ENCODE results near the gene SLC38A10. TPM values are rescaled to one million over a fixed set of nuclear protein-coding genes. Genes with fewer than 3 reads are reported as not detected.

Gene SLC38A10
- total RNA-seq, 4 donors from 2014 or later: 126 to 206 (median 169) TPM

DNA sequence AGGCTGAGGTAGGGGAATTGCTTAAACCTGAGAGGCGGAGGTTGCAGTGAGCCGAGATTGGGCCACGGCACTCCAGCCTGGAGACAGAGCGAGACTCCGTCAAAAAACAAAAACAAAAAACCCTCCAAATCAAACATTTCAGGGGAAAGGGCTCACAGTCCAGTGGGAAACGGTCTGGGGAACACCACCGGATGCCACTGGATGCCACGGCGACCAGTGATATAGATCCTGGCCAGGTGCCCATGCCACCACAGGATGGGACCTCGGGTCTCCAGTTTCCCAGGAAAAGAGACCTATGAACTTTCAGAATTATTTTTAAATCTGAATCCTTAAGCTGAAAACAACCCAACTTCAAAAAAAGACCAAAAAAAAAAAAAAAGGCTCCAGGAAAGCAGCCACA is 84.6 kb downstream of the SLC38A10 start:
- H3K9me3 ChIP-seq: no peaks in the 10 kb centered on the region
- H3K4me1 ChIP-seq: no peaks in the 10 kb centered on the region
- no peaks in the 10 kb centered on the region for H3K27me3 ChIP-seq
- TF ChIP-seq, protein P1, sequence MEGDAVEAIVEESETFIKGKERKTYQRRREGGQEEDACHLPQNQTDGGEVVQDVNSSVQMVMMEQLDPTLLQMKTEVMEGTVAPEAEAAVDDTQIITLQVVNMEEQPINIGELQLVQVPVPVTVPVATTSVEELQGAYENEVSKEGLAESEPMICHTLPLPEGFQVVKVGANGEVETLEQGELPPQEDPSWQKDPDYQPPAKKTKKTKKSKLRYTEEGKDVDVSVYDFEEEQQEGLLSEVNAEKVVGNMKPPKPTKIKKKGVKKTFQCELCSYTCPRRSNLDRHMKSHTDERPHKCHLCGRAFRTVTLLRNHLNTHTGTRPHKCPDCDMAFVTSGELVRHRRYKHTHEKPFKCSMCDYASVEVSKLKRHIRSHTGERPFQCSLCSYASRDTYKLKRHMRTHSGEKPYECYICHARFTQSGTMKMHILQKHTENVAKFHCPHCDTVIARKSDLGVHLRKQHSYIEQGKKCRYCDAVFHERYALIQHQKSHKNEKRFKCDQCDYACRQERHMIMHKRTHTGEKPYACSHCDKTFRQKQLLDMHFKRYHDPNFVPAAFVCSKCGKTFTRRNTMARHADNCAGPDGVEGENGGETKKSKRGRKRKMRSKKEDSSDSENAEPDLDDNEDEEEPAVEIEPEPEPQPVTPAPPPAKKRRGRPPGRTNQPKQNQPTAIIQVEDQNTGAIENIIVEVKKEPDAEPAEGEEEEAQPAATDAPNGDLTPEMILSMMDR (IDR thresholded peaks at IDR 0.05): no peak
- no peak for TF ChIP-seq POLR2A (IDR thresholded peaks at IDR 0.05)
- DNase-seq: no peak
- no peak overlapping the region for H3K27ac ChIP-seq
- H3K36me3 ChIP-seq: no peaks in the 10 kb centered on the region
- H3K4me3 ChIP-seq: no peak overlapping the region

DNA sequence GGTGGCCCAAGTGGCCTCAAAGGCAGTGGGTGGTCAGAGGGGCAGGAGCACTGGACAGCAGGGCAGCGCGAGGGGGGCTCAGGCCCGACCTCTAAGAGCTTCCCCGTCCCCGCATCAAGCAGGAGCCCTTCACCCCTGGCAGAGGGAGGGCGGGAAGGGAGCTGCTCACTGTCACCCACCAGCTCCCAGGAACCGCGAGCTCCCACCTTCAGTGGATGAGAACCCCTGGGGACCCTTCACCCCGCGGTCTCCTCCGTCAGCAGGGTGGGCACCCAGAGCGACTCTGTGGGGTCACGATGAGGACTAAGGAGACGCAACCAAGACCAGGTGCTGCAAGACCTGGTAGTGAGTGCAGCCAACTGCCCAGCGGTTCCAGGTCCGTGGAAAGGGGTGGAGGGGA is 86.0 kb downstream of the SLC38A10 start:
- no peak overlapping the region for H3K27ac ChIP-seq
- H3K4me3 ChIP-seq: no peak overlapping the region
- H3K4me1 ChIP-seq: no peaks in the 10 kb centered on the region
- H3K9me3 ChIP-seq: no peaks in the 10 kb centered on the region
- no peak for TF ChIP-seq POLR2A (IDR thresholded peaks at IDR 0.05)
- TF ChIP-seq, protein P1 (IDR thresholded peaks at IDR 0.05): no peak
- no peaks in the 10 kb centered on the region for H3K36me3 ChIP-seq
- no peak for DNase-seq
- H3K27me3 ChIP-seq: no peaks in the 10 kb centered on the region

DNA sequence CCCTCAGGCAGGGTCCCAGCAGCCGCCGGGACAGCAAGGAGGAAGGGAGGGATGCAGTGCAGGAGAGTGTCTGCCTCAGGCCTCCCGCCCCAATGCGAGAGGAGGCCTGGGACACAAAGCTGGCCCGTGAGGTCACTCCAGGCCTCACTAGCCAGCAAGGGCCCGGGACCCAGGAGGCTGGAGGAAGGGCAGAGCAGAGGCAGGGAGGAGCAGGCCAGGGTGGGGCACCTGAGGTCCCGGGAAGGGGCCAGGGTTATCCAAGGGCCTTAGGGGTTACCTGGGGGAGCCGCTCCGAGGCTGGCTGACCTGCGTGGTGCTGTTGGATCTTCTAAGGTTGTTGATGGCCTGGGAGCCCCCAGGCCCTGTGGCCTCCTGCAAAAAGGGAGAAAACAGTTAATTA is 86.5 kb downstream of the SLC38A10 start:
- Histone ChIP-seq H3K36me3 (no peaks in the 10 kb centered on the region), H3K4me3 (no peak overlapping the region), H3K4me1 (no peaks in the 10 kb centered on the region), H3K27me3 (no peaks in the 10 kb centered on the region), H3K9me3 (no peaks in the 10 kb centered on the region), H3K27ac (no peak overlapping the region)
- TF ChIP-seq POLR2A (IDR thresholded peaks at IDR 0.05): no peak
- TF ChIP-seq, protein P1 (IDR thresholded peaks at IDR 0.05): no peak
- no peak for DNase-seq

DNA sequence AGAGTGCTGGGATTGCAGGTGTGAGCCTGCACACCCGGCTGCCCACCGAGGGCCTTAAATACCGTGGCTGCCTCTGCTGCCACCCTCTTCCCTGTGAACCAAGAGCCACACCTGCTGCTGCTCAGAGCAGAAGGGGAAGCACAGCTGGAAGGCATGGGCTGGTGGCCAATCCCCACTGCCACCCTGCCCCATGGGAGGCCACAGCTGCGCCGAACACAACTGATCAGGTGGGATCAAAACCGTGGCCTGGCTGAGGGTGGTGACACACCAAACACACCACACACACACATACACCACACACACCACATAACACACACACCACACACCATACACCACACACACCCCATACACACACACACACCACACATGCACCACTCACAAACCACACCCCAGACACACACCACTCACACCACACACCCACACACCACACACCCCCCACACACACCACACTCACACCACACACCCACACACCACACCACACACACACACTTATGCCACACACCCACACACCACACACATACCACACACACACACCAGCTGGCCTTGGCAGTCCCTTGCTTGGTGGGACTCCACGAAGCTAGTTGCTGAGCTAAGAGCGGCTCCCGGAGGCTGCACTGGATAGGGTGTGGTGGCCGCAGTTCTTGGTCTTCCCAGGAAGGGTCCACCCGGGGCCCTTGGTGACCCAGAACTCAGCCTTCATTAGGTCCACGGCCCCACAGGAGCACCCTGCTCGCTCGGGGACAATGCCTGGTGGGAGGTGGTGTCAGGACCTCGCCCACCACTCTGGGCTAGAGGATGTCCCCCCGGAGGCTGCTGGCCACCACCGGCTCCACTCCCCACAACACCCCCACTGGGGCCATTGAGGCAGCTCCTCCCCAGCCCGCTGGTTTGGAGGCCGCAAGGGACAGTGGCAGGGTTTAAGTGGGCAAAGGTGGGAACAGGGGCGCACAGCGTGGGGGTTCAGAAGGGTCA is 87.2 kb downstream of the SLC38A10 start:
- Histone ChIP-seq H3K36me3 (no peaks in the 10 kb centered on the region), H3K27me3 (no peaks in the 10 kb centered on the region), H3K4me3 (no peak overlapping the region), H3K27ac (no peak overlapping the region), H3K4me1 (no peaks in the 10 kb centered on the region), H3K9me3 (no peaks in the 10 kb centered on the region)
- DNase-seq: no peak
- TF ChIP-seq, protein P1 (IDR thresholded peaks at IDR 0.05): no peak
- TF ChIP-seq POLR2A (IDR thresholded peaks at IDR 0.05): no peak

DNA sequence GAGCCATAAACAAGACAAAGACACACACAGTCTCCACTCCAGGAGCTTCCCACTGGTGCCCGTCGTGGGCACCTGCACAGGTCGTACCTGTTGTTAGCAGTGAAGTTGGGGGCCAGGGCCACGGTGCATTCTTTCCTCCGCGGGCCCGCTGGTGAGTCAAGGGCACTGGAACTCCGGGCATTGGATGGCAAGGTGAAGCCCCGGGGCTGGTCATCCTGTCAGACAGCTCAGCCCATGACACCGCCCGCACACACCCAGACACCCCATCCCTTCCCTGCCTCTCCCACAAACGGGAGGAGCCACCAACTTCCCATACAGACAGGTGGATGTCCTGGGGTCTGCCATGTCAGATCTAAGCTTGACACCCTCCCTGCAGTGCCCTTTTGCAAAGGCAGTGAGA is 88.5 kb downstream of the SLC38A10 start:
- Histone ChIP-seq H3K4me3 (no peak overlapping the region), H3K36me3 (no peaks in the 10 kb centered on the region), H3K9me3 (no peaks in the 10 kb centered on the region), H3K27ac (no peak overlapping the region), H3K4me1 (no peaks in the 10 kb centered on the region), H3K27me3 (no peaks in the 10 kb centered on the region)
- no peak for TF ChIP-seq POLR2A (IDR thresholded peaks at IDR 0.05)
- TF ChIP-seq, protein P1 (IDR thresholded peaks at IDR 0.05): no peak
- no peak for DNase-seq
